HFFc6 (cell line): Measurements from ENCODE around the gene SUMF2. TPM values are rescaled to one million over a fixed set of nuclear protein-coding genes. Genes with fewer than 3 reads are reported as not detected.
"Not testable (repeated sequence)": the region's sequence is repeated elsewhere in the genome, so short reads cannot be mapped to it uniquely, and the experiment has no call there.

ENCODE experiments used
- DNase-seq: peaks from one replicate; pipeline ENCODE4 v3.0.0-alpha.2; 2018
- H3K27ac Mint-ChIP-seq: 2 replicates; pipeline ENCODE4 v1.8.0; 2020; ENCODE audit warnings: mild to moderate bottlenecking, mixed read lengths
- H3K27me3 Mint-ChIP-seq: 2 replicates; pipeline ENCODE4 v1.8.0; 2021; ENCODE audit warnings: mild to moderate bottlenecking, moderate library complexity, mixed read lengths; ENCODE audit not compliant: insufficient read depth
- H3K36me3 Mint-ChIP-seq: 2 replicates; pipeline ENCODE4 v1.8.0; 2021; ENCODE audit warnings: low read depth, mixed read lengths
- H3K4me1 Mint-ChIP-seq: 2 replicates; pipeline ENCODE4 v1.8.0; 2020; ENCODE audit warnings: low read depth, mixed read lengths
- H3K4me3 Mint-ChIP-seq: 2 replicates; pipeline ENCODE4 v1.8.0; 2020; ENCODE audit warnings: mild to moderate bottlenecking, moderate library complexity, mixed read lengths
- H3K9me3 Mint-ChIP-seq: 2 replicates; pipeline ENCODE4 v1.8.0; 2020; ENCODE audit warnings: mild to moderate bottlenecking, mixed read lengths
- CTCF ChIP-seq: fragments of 200-600 bp; sonication (generic); IDR thresholded peaks from 2 replicates; pipeline ENCODE4 v1.5.0; 2021; ENCODE audit warnings: antibody characterized with exemption, mild to moderate bottlenecking
- total RNA-seq, 6 experiments: library from RNA; stranded (reverse); fragmentation: NEBNext Ultra II Directional; extraction: Animal tissue kit (Norgen Biotek cat#: 25700); gene quantifications; 2 replicates in 1 of 6; 3 replicates in 5 of 6; pipeline ENCODE4 v1.2.3, GENCODE V29; 2021

The SUMF2 gene
- total RNA-seq, 6 experiments from 2014 or later, result 117 to 151 (median 127) TPM

- Mint-ChIP-seq H3K9me3 (no peaks in the 10 kb centered on the region), H3K4me3 (peak within 1 kb of the TSS; percentile 99), H3K27me3 (peaks cover 2% of the 10 kb centered on the region), H3K27ac (peak within 1 kb of the TSS; percentile 98), H3K4me1 (peaks cover 47% of the 10 kb centered on the region), H3K36me3 (0 out of 2 replicates have a peak, but pooled peaks cover 24% of the 10 kb centered on the region)
- peak; percentile 98 for DNase-seq
- TF ChIP-seq CTCF, result no peak
Measured at GRCh38 chr7:56051339-56052191, 12.5 kb upstream of the SUMF2 start, which contains the start of the genes CCT6A and PSPH. Gene CCT6A (plus strand): TSS chr7:56051765. CDS start chr7:56051849, 84 bp downstream. Gene PSPH (minus strand): TSS chr7:56051444. CDS start chr7:56021212, 30,232 bp downstream.

GRCh38 chr7:56053379-56053778, 10.7 kb upstream of the SUMF2 start:
- Mint-ChIP-seq H3K27ac (peak overlapping the region; percentile 57), H3K4me3 (peak overlapping the region; percentile 99), H3K27me3 (peaks cover 2% of the 10 kb centered on the region), H3K4me1 (peaks cover 38% of the 10 kb centered on the region), H3K36me3 (peaks cover 30% of the 10 kb centered on the region; the same call in 1 of the 2 replicates), H3K9me3 (no peaks in the 10 kb centered on the region)
- DNase-seq, result no peak
- TF ChIP-seq CTCF, result no peak

GRCh38 chr7:56053993-56054392, 10.1 kb upstream of the SUMF2 start:
- H3K9me3 Mint-ChIP-seq, result no peaks in the 10 kb centered on the region
- H3K27me3 Mint-ChIP-seq, result peaks cover 2% of the 10 kb centered on the region
- H3K4me3 Mint-ChIP-seq, result peak overlapping the region; percentile 57; the same call in 1 of the 2 replicates
- DNase-seq, result no peak
- H3K36me3 Mint-ChIP-seq, result peaks cover 34% of the 10 kb centered on the region; the same call in 1 of the 2 replicates
- no peak for TF ChIP-seq CTCF
- H3K4me1 Mint-ChIP-seq, result peaks cover 36% of the 10 kb centered on the region
- peak overlapping the region; percentile 49 for H3K27ac Mint-ChIP-seq

- TF ChIP-seq CTCF, result no peak
- H3K4me1 Mint-ChIP-seq, result peaks cover 57% of the 10 kb centered on the region
Measured at GRCh38 chr7:56062382-56062781, 1.7 kb upstream of the SUMF2 start.

GRCh38 chr7:56063500-56063881, 595 bp upstream of the SUMF2 start:
- no peak for TF ChIP-seq CTCF
- peak overlapping the region; percentile 95 for H3K27ac Mint-ChIP-seq
- H3K36me3 Mint-ChIP-seq, result peaks cover 44% of the 10 kb centered on the region
- H3K4me3 Mint-ChIP-seq, result peak overlapping the region; percentile 97
- H3K27me3 Mint-ChIP-seq, result no peaks in the 10 kb centered on the region; the same call in none of the 2 replicates
- no peaks in the 10 kb centered on the region for H3K9me3 Mint-ChIP-seq
- peaks cover 51% of the 10 kb centered on the region for H3K4me1 Mint-ChIP-seq
- no peak for DNase-seq

More at GRCh38 chr7:56062382-56062781, 1.7 kb upstream of the SUMF2 start:
- Mint-ChIP-seq H3K9me3 (no peaks in the 10 kb centered on the region), H3K36me3 (peaks cover 51% of the 10 kb centered on the region), H3K4me3 (peak overlapping the region; percentile 63), H3K27me3 (no peaks in the 10 kb centered on the region; the same call in none of the 2 replicates), H3K27ac (peak overlapping the region; percentile 84)
- DNase-seq, result peak; percentile 78

- DNase-seq, H3K9me3 Mint-ChIP-seq, H3K27me3 Mint-ChIP-seq, H3K27ac Mint-ChIP-seq, H3K4me3 Mint-ChIP-seq: not testable (repeated sequence)
- H3K4me1 Mint-ChIP-seq, result peaks cover 28% of the 10 kb centered on the region
- peaks cover 33% of the 10 kb centered on the region for H3K36me3 Mint-ChIP-seq
Measured at GRCh38 chr7:56066376-56066775, 2.3 kb downstream of the SUMF2 start.
